Forelimb muscle (tissue), 1 donor: ENCODE measurements around the gene OR2L8. TPM values are rescaled to one million over a fixed set of nuclear protein-coding genes. Genes with fewer than 3 reads are reported as not detected.
"Not testable (repeated sequence)": the region's sequence is repeated elsewhere in the genome, so short reads cannot be mapped to it uniquely, and the experiment has no call there.

Source experiments
- DNase-seq: peaks from one replicate; pipeline ENCODE4 v3.0.0-alpha.2; 2013; ENCODE audit warnings: low read depth
- polyA plus RNA-seq: library from polyadenylated mRNA; unstranded; fragments of 120-200 nt; gene quantifications from one replicate; pipeline ENCODE4 v1.2.1, GENCODE V29; 2013; ENCODE audit not compliant: insufficient read length

OR2L8 gene
- not detected for polyA plus RNA-seq

- DNase-seq = no peak
Measured at GRCh38 chr1:247948558-247948957, at the start of gene OR2L8. TSS of gene OR2L8 (plus strand) at chr1:247948858. CDS start at chr1:247948858, 0 bp downstream.

- no peak for DNase-seq
Measured at GRCh38 chr1:247904122-247904521, 44.5 kb upstream of the OR2L8 start.

- no peak for DNase-seq
Measured at GRCh38 chr1:247905181-247905580, 43.5 kb upstream of the OR2L8 start.

GRCh38 chr1:247905910-247906503 lies 42.7 kb upstream of the OR2L8 start:
- no peak for DNase-seq

GRCh38 chr1:247906504-247907047 lies 42.1 kb upstream of the OR2L8 start:
- no peak for DNase-seq

- no peak for DNase-seq
Measured at GRCh38 chr1:247908766-247909165, 39.9 kb upstream of the OR2L8 start.

GRCh38 chr1:247913786-247914185 lies 34.9 kb upstream of the OR2L8 start:
- DNase-seq = no peak

GRCh38 chr1:247914941-247915662 lies 33.6 kb upstream of the OR2L8 start:
- DNase-seq = no peak

GRCh38 chr1:247919952-247920351 lies 28.7 kb upstream of the OR2L8 start, which contains the start of gene OR2T8:
TSS of gene OR2T8 (plus strand) at chr1:247920252. CDS start at chr1:247921018, 766 bp downstream.
- no peak for DNase-seq

GRCh38 chr1:247923941-247924340 lies 24.7 kb upstream of the OR2L8 start:
- DNase-seq = no peak

GRCh38 chr1:247924868-247925267 lies 23.8 kb upstream of the OR2L8 start, which contains the start of gene OR2AJ1:
TSS of gene OR2AJ1 (plus strand) at chr1:247924889. CDS start at chr1:247933769, 8,880 bp downstream.
- DNase-seq = no peak

GRCh38 chr1:247933989-247934388 lies 14.7 kb upstream of the OR2L8 start:
- DNase-seq = no peak

- DNase-seq = no peak
Measured at GRCh38 chr1:247935781-247936180, 12.9 kb upstream of the OR2L8 start.

GRCh38 chr1:247936415-247936814 lies 12.2 kb upstream of the OR2L8 start:
- DNase-seq = no peak

- DNase-seq = not testable (repeated sequence)
Measured at GRCh38 chr1:247936965-247937734, 11.5 kb upstream of the OR2L8 start.

- no peak for DNase-seq
Measured at GRCh38 chr1:247942624-247943023, 6.0 kb upstream of the OR2L8 start.

- no peak for DNase-seq
Measured at GRCh38 chr1:247953408-247953807, 4.8 kb downstream of the OR2L8 start.

GRCh38 chr1:247961791-247962190 lies 13.1 kb downstream of the OR2L8 start:
- DNase-seq = no peak

- no peak for DNase-seq
Measured at GRCh38 chr1:247962911-247963588, 14.4 kb downstream of the OR2L8 start.

GRCh38 chr1:247964933-247965332 lies 16.3 kb downstream of the OR2L8 start, which contains the start of gene OR2AK2:
TSS of gene OR2AK2 (plus strand) at chr1:247965233. CDS start at chr1:247965377, 144 bp downstream.
- no peak for DNase-seq

GRCh38 chr1:247966532-247967204 lies 18.0 kb downstream of the OR2L8 start:
- DNase-seq = no peak
